Left lung (tissue), 10 donors: ENCODE data around the gene SLC47A1. TPM values are rescaled to one million over a fixed set of nuclear protein-coding genes. Genes with fewer than 3 reads are reported as not detected.

Source experiments
- ATAC-seq: fragments of 200-7000 bp; cut with Tn5 transposase; one replicate; pipeline ENCODE4 v1.9.1; 2020; ENCODE audit warnings: moderate library complexity
- DNase-seq, 4 donors: peaks; one replicate each; pipeline ENCODE4 v3.0.0-alpha.2; 2013 to 2020
- H3K27ac ChIP-seq, 2 donors: fragments of 200-600 bp; sonication (generic) in 1 of 2; one replicate each; pipeline versions ENCODE4 v1.5.0 to v1.8.0; 2020 to 2021
- H3K27me3 ChIP-seq, 2 donors: fragments of 200-600 bp; sonication (generic) in 1 of 2; one replicate each; pipeline versions ENCODE4 v1.5.0 to v1.8.0; 2020 to 2021
- H3K36me3 ChIP-seq, 2 donors: fragments of 200-600 bp; sonication (generic) in 1 of 2; one replicate each; pipeline versions ENCODE4 v1.5.0 to v1.8.0; 2020 to 2021
- H3K4me1 ChIP-seq, 2 donors: fragments of 200-600 bp; one replicate each; pipeline ENCODE4 v1.8.0; 2021
- H3K4me3 ChIP-seq, 2 donors: fragments of 200-600 bp; sonication (generic) in 1 of 2; one replicate each; pipeline versions ENCODE4 v1.5.0 to v1.8.0; 2020 to 2021; ENCODE audit warnings: mild to moderate bottlenecking in 1 of 2
- H3K9me3 ChIP-seq, 2 donors: fragments of 200-600 bp; sonication (generic) in 1 of 2; one replicate each; pipeline versions ENCODE4 v1.5.0 to v1.8.0; 2020 to 2021
- CTCF ChIP-seq, 2 donors: fragments of 200-600 bp; sonication (generic) in 1 of 2; IDR thresholded peaks; one replicate each; pipeline versions ENCODE4 v1.5.0 to v1.8.0; 2021; ENCODE audit warnings: antibody characterized with exemption in 2 of 2
- intact Hi-C, 2 donors: fragments of 100-400 bp; cut with DNase I; formaldehyde crosslinking; loops; one replicate each; pipeline versions ENCODE4 v1.11.2 to v1.14.2; 2022
- polyA plus RNA-seq, 6 donors: library from polyadenylated mRNA; unstranded; fragments of 120-200 nt; gene quantifications; one replicate each; pipeline ENCODE4 v1.2.1, GENCODE V29; 2013; ENCODE audit not compliant: insufficient read length in 6 of 6
- total RNA-seq, 2 donors: library from RNA; stranded (reverse); fragmentation: NEBNext Ultra II Directional; extraction: Animal tissue kit (Norgen Biotek cat#: 25700); gene quantifications; one replicate each; pipeline ENCODE4 v1.2.1, GENCODE V29; 2021
- donor health status: DM: no; HTN: yes; CAD: no.
- donor health status: DM: no; HTN: no; CAD: no.

Gene SLC47A1
- total and polyA plus RNA-seq, 8 donors, result 1.0 to 16.2 (median 1.8) TPM

GRCh38 chr17:19613979-19614378 lies 80.3 kb downstream of the SLC47A1 start:
- intact Hi-C loops, result no loop called here
- no peak overlapping the region for H3K4me3 ChIP-seq
- no peaks in the 10 kb centered on the region for H3K27me3 ChIP-seq
- no peak overlapping the region for H3K27ac ChIP-seq
- H3K4me1 ChIP-seq, result no peaks in the 10 kb centered on the region
- peaks cover 0 to 3% of the 10 kb centered on the region in 2 donors for H3K36me3 ChIP-seq
- ATAC-seq (no peak), DNase-seq (no peak)
- no peak for TF ChIP-seq CTCF (IDR thresholded peaks at IDR 0.05)
- peaks cover 0 to 18% of the 10 kb centered on the region in 2 donors for H3K9me3 ChIP-seq

GRCh38 chr17:19614900-19615299 lies 81.2 kb downstream of the SLC47A1 start:
- intact Hi-C loops, result no loop called here
- Histone ChIP-seq H3K4me3 (no peak overlapping the region), H3K27me3 (no peaks in the 10 kb centered on the region), H3K4me1 (no peaks in the 10 kb centered on the region), H3K36me3 (no peaks in the 10 kb centered on the region), H3K27ac (no peak overlapping the region), H3K9me3 (peaks cover 0 to 27% of the 10 kb centered on the region in 2 donors)
- DNase-seq (no peak), ATAC-seq (no peak)
- no peak for TF ChIP-seq CTCF (IDR thresholded peaks at IDR 0.05)

- ATAC-seq (no peak), DNase-seq (no peak)
- no peak for TF ChIP-seq CTCF (IDR thresholded peaks at IDR 0.05)
- no peaks in the 10 kb centered on the region for H3K4me1 ChIP-seq
- peaks cover 4 to 42% of the 10 kb centered on the region in 2 donors for H3K9me3 ChIP-seq
- no peaks in the 10 kb centered on the region for H3K27me3 ChIP-seq
- H3K4me3 ChIP-seq, result no peak overlapping the region
- no peaks in the 10 kb centered on the region for H3K36me3 ChIP-seq
- intact Hi-C loops, result no loop called here
- no peak overlapping the region for H3K27ac ChIP-seq
Observed at GRCh38 chr17:19618015-19618414, 84.4 kb downstream of the SLC47A1 start.

- H3K4me1 ChIP-seq, result no peaks in the 10 kb centered on the region
- intact Hi-C loops, result no loop called here
- peaks cover 4 to 42% of the 10 kb centered on the region in 2 donors for H3K9me3 ChIP-seq
- ATAC-seq (no peak), DNase-seq (no peak)
- no peak overlapping the region for H3K27ac ChIP-seq
- H3K36me3 ChIP-seq, result no peaks in the 10 kb centered on the region
- H3K27me3 ChIP-seq, result no peaks in the 10 kb centered on the region
- TF ChIP-seq CTCF (IDR thresholded peaks at IDR 0.05), result no peak
- no peak overlapping the region for H3K4me3 ChIP-seq
Observed at GRCh38 chr17:19619705-19620325, 86.2 kb downstream of the SLC47A1 start.

DNA sequence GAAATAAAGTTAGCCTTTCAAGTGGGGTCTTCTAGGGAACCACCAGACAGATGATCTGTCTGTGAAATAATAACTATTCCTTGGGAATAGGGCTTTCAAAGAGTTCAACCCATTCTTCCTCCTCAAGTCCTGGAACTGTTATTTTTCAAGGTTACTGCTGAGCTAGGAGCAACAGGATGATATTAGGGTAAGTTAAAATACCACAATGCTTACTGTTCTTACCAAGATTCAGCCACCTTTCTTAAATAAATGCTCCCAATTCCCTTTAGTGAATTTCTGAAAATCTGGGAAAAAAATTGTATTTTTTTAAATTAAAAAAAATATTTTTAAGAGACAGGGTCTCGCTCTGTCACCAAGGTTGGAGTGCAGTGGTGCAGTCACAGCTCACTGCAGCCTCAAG lies 88.0 kb downstream of the SLC47A1 start:
- Histone ChIP-seq H3K4me1 (no peaks in the 10 kb centered on the region), H3K27ac (no peak overlapping the region), H3K36me3 (no peaks in the 10 kb centered on the region), H3K4me3 (no peak overlapping the region), H3K9me3 (peaks cover 4 to 42% of the 10 kb centered on the region in 2 donors), H3K27me3 (no peaks in the 10 kb centered on the region)
- no peak for DNase-seq
- ATAC-seq, result no peak
- intact Hi-C loops, result no loop called here
- TF ChIP-seq CTCF (IDR thresholded peaks at IDR 0.05), result no peak
